Mammary epithelial cell (primary cell): Measurements from ENCODE around the gene DDX25.

Experiments used
- CTCF ChIP-seq, 2 donors: IDR thresholded peaks in 1 of 2; conservative IDR thresholded peaks in 1 of 2; 2 replicates each; pipeline ENCODE4 v1.5.1; 2011 to 2012; ENCODE audit warnings: inconsistent platforms in 2 of 2, low read length in 2 of 2, mild to moderate bottlenecking in 2 of 2, control low read depth in 1 of 2, low read depth in 1 of 2; ENCODE audit not compliant: insufficient read depth in 1 of 2; ENCODE audit errors: extremely low read depth in 1 of 2
- EZH2 ChIP-seq: IDR thresholded peaks from 2 replicates; pipeline ENCODE4 v1.6.1; 2012; ENCODE audit warnings: low read length, inconsistent platforms, borderline replicate concordance

DNA sequence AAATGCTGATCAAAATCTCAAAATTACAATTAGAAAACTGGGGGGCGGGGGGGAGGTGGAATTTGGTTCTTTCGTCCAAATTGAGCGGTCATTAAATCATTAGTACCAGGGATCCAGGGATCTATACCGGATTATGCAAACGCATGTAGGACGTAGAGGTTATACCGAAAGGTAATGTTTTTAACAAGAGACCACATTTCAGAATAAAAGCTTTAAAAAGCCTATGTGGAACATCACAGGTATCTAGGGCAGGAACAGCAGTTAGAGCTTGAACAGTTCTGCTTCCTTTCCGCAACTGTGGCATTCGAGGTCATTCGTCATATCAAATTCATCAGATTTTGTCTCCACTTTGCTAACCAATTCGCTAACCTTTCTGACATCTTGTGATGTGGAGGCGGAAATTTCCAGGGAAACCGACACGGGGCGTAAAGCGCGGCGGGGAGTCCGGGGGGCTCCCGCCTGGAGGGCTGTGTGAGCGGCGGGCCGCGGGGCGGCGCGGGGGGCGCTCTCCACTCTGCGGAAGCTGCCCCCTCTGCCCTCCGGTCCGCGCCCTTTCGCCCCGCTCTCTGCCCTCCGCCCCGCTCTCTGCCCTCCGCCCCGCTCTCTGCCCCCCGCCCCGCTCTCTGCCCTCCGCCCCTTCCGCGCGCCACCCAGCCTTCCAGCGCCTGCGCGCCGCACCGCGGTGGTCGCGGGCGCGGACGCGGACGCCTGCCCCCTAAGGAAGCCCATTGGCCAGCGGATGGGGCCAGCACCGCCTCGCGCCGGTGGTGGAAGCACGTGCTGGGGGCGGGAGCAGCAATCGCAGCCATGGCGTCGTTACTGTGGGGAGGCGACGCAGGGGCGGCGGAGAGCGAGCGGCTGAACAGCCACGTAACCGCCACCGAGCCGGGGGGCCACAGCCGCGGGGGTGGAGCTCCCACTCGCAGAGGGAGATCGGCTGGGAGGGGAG, at the start of gene DDX25:
- no peak for TF ChIP-seq CTCF (conservative IDR thresholded peaks at IDR 0.05 in 1 of 2, IDR thresholded peaks at IDR 0.05 in 1 of 2; ENCODE audit: extremely low read depth in 1 of 2, insufficient read depth in 1 of 2, low read depth in 1 of 2, low read length in 2 of 2)
- no peak for TF ChIP-seq EZH2
